LNCaP clone FGC (cell line): ENCODE data around the gene CYTH1.

Experiments
- DNase-seq: peaks from one replicate; pipeline ENCODE4 v3.0.0-alpha.2; 2011; ENCODE audit warnings: low read depth
- H3K4me3 ChIP-seq: 2 replicates; pipeline ENCODE4 v1.5.1; 2011; ENCODE audit warnings: mild to moderate bottlenecking, low read depth, low read length, control low read depth
- CTCF ChIP-seq: IDR thresholded peaks from 2 replicates; pipeline ENCODE4 v1.5.1; 2012; ENCODE audit warnings: mild to moderate bottlenecking; ENCODE audit not compliant: control insufficient read depth, insufficient read depth; ENCODE audit errors: extremely low read depth

The CYTH1 gene

GRCh38 chr17:78650093-78650715 lies 131.9 kb downstream of the CYTH1 start:
- DNase-seq, result no peak
- no peak for TF ChIP-seq CTCF
- no peak overlapping the region for H3K4me3 ChIP-seq

- DNase-seq, result no peak
- no peak overlapping the region for H3K4me3 ChIP-seq
- TF ChIP-seq CTCF, result no peak
Measured at GRCh38 chr17:78648293-78648692, 133.8 kb downstream of the CYTH1 start.

GRCh38 chr17:78647032-78647431 lies 135.0 kb downstream of the CYTH1 start:
- TF ChIP-seq CTCF, result no peak
- DNase-seq, result no peak
- H3K4me3 ChIP-seq, result no peak overlapping the region

GRCh38 chr17:78645421-78646295 lies 136.4 kb downstream of the CYTH1 start:
- no peak for TF ChIP-seq CTCF
- DNase-seq, result no peak
- H3K4me3 ChIP-seq, result no peak overlapping the region

GRCh38 chr17:78644931-78645351 lies 137.1 kb downstream of the CYTH1 start:
- H3K4me3 ChIP-seq, result no peak overlapping the region
- TF ChIP-seq CTCF, result no peak
- no peak for DNase-seq

GRCh38 chr17:78644224-78644623 lies 137.8 kb downstream of the CYTH1 start:
- no peak overlapping the region for H3K4me3 ChIP-seq
- no peak for TF ChIP-seq CTCF
- DNase-seq, result no peak
